PC-9 (cell line): ENCODE measurements around the gene LRRC1.

Experiments used
- EZH2 ChIP-seq: fragments of 200-600 bp; sonication (generic); IDR thresholded peaks from 2 replicates; pipeline ENCODE4 v1.8.0; 2017; ENCODE audit warnings: antibody characterized with exemption, low read depth
- TF ChIP-seq, protein P1 (sequence below): fragments of 200-600 bp; sonication (generic); conservative IDR thresholded peaks from 2 replicates; pipeline ENCODE4 v1.6.1; 2017; ENCODE audit warnings: mixed run types, antibody characterized with exemption, mild to moderate bottlenecking, moderate library complexity

DNA sequence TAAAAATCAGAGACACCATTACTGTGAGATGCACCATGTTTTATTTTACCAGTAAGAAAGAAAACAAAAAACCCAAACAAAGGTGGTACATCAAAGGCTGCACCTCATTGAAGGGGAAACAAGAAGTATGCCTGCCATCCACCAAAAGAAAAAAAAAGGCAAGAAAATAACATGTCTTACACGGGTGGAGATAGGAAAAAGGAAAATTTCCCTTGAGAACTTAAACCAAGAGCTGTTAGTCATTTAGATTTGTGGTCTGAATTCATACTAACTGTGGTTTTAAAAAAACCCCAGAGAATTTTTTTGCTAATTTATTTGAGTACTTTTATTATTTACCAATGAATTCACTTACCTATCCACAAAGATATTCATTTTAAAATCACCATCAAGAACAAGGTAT, 144.0 kb downstream of the LRRC1 start:
- TF ChIP-seq, protein P1, sequence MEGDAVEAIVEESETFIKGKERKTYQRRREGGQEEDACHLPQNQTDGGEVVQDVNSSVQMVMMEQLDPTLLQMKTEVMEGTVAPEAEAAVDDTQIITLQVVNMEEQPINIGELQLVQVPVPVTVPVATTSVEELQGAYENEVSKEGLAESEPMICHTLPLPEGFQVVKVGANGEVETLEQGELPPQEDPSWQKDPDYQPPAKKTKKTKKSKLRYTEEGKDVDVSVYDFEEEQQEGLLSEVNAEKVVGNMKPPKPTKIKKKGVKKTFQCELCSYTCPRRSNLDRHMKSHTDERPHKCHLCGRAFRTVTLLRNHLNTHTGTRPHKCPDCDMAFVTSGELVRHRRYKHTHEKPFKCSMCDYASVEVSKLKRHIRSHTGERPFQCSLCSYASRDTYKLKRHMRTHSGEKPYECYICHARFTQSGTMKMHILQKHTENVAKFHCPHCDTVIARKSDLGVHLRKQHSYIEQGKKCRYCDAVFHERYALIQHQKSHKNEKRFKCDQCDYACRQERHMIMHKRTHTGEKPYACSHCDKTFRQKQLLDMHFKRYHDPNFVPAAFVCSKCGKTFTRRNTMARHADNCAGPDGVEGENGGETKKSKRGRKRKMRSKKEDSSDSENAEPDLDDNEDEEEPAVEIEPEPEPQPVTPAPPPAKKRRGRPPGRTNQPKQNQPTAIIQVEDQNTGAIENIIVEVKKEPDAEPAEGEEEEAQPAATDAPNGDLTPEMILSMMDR: no peak
- no peak for TF ChIP-seq EZH2
